NCI-H1048 (cell line): ENCODE measurements around the gene ASTN2.
"Not testable (repeated sequence)": the region's sequence is repeated elsewhere in the genome, so short reads cannot be mapped to it uniquely, and the experiment has no call there.

Source experiments
- DNase-seq: peaks from one replicate; lab custom pipeline; 2025; lab: John Stamatoyannopoulos, UW

Gene ASTN2

DNA sequence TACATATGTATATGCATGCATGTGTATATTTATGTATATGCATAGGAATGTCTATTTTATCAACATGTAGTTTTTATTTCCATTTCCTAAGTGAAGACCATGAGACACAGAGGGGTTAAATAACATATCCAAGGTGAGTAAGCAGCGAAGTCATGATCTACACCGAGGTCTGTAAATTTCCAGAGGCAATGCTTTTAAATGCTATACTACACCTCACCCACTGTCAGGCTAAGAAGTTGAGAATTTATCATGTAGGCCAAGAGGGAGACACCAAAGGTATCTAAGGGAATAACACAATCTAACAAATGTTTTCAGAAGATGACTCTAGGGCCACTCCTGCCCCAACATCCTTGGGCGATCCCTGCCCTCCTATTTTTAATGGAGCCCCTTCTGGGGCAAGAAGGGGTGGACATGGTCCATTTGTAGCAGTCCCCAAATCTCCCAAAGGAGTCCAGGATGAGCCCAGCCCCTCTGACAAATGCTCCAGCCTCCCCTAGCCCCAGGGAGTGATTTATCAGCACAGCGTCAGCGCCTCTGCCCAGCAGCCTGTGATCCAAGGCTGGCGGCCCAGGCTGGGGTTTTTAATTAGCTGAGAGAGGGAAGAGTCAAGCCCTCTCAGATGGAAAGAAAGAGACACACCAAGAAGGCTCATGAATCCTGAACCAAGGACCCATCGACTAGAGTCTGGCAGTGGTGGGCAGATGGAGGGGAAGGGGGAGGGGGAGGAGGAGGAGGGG lies 339.9 kb downstream of the ASTN2 start:
- DNase-seq, result no peak

DNA sequence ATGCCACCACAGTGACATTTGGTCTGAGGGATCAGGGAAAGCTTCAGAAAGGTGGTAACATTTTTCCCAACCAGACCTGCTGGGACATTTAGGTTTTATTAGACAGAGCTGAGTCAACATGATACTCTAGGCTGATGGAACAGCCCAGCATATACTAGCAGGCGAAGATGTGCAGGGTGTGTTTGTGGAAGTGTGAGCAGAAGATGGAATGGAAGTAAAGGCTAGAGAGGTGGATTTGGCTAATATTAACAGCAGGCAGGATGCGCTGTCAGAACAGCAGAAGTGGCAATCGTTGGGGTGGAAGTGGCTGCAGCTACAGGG lies 340.6 kb downstream of the ASTN2 start:
- no peak for DNase-seq

DNA sequence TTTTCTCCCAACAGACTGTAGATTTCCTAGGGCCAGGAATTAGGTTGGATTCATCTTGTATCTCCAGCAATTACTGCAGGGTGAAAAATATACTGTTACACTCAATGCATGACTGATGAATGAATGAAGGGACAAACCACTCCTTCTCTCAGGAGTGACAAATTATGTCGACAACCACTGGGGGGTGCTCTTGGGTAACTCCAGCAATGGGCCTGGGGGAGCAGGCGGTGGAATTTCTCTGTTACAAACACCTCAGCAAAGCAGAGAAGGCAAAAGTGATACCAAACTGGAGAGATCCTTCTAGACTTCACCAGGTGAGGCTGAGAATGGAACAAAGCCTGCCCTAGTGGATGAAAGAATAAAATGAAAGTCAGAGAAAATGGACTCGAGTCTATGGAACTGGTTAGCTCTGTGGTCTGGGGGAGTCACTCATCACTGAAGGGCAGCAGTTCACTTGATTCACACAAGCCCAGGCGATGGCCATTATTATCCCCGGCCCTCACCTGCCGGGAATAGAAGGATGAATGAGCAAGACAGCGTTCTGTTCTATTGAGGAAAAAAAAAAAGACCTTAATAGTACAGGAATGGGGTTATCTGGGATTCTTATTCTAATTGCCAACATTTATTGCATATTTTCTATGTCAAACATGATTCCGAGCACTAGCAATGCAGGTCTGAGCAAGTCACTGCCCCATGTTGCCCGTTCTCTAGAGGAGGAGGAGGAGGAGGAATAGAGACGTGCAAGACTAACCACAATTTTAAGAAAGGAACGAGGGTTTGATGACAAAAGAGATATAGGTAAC lies 341.1 kb downstream of the ASTN2 start:
- DNase-seq, result no peak

DNA sequence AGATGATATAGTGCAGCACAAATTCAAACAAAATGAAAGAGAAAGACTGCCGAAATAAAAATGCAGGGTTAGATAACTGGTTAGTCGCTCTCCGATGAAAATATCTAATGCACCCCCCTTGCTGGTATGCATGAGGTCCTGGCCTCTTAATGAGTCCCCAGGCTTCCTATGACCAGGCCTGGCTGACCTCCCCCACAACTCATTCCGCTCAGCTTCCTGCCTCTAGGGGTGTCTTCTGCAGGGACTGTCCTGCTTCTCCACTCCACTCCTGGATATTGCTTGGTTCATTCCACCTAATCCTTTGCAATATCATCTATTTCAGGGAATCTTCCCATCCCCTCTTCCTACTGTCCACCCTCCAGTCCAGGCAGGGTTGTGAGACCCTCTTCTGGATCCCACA lies 341.8 kb downstream of the ASTN2 start:
- DNase-seq, result no peak

DNA sequence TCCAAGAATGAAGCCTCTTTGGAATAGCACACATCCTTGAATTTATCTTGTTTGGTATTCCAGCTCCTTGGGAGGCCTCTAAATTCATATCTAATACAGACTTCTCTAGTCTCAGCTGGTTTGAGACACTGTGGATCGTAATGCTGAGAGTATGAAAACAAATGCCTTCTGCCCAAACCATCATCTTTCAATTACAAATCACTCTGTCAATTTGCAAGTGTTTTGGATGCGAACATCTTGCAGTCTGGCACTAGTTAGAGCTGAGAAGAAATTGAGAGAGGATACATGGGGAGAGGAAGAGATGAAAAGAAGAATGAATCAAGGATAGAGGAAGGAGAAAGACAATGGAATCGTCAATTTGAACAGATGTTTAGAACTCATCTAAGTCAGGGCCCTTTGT lies 342.6 kb downstream of the ASTN2 start:
- DNase-seq, result no peak

DNA sequence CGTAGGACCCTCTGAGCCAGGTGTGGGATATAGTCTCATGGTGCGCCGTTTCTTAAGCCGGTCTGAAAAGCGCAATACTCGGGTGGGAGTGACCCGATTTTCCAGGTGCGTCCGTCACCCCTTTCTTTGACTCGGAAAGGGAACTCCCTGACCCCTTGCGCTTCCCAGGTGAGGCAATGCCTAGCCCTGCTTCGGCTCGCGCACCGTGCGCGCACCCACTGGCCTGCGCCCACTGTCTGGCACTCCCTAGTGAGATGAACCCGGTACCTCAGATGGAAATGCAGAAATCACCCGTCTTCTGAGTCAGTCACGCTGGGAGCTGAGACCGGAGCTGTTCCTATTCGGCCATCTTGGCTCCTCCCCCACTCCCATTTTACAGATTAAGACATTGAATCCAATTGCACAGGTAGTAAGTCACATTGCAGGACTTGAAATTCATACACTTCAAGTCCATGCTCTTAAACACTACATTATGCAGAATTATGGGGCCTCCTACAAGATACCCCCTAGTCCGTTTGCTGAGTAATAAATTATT lies 343.1 kb downstream of the ASTN2 start:
- DNase-seq, result not testable (repeated sequence)

DNA sequence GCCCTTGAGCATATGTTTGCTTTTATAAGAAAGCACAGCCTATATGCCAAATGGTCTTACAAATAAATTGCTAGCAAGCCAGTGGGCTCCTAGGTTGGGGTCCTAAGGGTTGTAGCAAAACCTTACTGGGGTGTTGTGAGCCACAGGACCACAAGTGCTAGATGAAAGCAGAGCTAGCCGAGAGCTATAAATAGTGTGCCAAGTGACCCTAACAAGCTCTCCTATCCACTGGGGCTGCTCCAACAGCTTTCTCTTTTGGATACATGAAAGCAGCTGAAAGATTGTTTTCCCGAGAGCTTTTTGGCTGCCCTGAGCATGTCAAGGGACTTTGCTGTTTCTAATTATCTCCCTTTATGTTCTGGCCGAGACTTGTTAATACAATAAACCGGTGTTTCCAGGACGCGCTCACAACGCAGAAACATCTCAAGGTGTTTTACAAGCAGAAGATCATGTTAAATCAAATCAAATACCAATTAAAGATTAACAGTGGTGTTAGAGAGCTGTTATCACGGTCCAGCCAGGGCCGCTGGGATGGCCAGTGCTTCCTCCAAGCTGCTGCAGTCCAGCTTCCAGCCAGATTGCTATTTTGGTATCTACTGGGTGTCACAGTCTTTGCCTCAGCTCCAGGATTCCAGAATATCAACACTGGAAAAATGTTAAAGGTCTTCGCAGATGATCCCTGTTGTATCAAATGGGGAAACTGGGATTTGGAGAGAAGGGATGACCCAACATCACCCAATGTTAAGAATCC lies 351.0 kb downstream of the ASTN2 start:
- no peak for DNase-seq

DNA sequence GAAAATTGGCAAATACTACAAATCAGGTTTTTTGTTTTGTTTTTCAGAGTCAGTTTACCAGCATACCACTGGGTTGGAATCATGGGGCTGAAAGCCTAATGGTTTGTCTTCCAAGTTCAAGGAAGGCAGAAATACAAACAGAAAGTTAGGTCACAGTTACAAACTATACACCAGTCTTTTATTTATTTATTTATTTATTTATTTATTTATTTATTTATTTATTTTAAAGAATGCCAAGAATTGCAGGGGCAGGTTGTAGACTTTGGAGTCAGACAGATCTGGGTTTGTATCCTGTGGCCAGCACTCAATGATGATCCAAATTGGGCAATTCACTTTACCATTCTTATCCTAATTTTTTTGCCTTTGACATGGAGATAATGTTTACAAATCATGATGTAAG lies 353.9 kb downstream of the ASTN2 start:
- DNase-seq, result no peak

DNA sequence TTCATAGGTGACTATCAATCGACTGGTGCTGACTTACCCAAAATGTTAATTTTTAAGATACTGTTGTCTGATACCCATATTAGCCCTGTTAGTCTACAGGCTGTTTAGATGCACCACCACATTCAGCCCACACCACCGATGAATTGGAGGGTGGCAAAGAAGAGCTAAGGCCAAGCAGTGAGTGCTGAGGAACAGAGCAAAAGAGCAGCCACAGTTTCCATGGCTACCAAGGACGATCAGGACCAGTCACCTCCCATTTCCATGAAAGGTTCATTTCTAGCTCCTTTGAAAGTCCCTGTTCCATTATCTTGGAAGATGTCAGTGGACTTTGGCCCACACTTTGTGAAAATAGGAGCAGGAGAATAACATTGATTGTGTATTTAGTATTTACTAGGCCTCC lies 364.9 kb downstream of the ASTN2 start:
- DNase-seq, result no peak

DNA sequence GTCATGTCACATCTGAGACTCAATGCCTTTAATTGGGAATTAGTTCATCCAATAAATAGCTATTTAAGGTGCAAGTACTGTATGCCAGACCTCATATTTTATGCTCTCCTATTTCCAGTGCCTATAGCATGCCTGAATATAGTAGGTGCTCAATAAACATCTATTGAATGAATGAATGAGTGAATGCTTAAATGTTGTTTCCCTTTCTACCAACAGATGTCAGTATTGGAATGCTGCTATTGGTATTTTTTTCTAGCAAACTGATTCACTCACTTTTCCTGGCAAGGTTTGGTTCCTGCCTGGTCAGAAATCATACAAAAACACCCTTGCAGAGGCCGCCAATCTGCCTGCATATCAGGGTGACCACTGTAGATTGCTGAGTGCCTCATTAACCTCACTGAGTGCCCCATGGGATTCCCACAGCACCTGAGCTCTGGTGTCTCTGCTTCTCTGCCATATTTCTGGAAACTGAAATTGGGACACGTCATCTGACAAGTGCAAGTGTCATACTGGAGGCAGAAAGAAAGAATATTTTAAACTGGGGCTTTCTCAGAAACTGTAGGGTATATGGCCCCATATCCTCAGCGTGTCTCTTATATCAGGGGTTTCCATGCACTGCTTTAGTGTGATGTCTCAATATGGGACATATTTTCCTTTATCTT lies 368.1 kb downstream of the ASTN2 start:
- DNase-seq, result no peak

DNA sequence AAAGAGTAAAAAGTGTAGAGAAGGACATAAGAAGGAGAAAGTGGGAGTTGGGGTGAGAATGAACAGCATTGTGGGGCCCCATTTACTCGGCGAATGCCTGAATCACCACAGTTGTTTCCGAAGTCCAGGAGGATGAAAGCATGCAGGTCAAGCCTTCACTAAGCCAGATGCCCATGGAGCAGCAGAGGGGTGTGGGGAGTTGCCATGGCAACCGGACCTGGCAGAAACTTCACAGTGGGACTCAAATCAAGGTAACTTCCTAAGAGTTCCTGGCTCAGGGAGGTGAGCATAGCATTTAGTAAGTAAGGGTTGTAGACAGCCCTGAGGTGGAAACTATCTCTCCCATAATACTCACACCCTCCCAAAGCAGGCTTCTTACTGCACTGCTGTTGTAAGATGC lies 370.6 kb downstream of the ASTN2 start:
- no peak for DNase-seq

DNA sequence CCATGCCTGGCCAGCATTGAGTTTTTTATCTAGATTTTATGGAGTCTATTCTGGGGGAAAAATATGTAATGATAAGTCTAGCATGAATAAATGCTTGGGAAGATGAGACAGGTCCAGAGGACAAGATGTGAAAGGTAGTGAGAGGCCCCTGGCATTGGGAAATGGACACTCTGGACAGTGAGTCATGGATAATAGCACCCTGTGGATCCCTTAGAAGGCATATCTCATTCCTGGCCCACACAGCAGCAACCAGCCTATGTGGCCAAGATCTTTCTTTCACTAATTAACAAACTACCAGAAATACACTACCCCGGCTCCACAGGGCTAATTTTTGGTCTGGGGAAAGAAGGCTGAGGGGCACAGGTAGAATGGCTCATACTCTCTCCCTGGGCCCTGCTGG lies 371.7 kb downstream of the ASTN2 start:
- DNase-seq, result no peak

DNA sequence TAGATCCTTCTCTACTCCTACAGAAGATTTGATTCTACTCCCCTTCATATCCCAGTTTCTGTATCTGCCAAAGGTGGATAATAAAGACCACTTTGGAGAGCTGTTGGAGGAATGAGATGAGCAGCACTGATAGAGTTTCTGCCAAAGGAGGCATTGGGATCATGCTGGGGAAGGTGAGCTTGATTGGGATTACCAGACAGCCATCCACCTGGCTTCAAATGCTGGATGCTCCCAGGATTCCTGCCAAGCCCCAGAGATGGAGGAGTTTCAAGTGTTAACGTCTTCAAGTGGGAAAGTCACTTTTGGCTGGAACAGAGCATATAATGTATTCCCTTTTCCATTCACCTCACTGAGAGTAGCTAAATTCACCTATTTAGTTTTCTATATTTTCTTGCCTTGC lies 379.3 kb downstream of the ASTN2 start:
- DNase-seq, result no peak

DNA sequence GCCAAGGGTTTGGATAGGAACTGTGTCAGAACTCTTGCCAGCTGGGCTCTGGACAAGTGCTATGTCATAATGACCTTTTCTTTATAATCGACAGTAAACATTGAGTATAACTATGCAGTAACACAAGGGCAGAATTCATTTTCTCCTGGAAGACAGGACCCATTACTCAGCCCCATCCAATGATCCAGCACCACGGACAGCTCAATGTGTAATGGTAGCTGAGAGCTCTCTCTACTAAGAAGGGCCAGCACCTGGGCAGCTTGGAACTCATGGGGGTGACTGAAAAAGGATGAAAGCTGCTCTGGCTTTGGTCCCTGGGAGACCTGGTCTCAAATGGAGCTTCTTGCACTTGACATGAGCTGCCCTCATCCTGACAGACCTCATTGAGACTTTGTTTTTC lies 380.0 kb downstream of the ASTN2 start:
- peak; percentile 3 for DNase-seq

DNA sequence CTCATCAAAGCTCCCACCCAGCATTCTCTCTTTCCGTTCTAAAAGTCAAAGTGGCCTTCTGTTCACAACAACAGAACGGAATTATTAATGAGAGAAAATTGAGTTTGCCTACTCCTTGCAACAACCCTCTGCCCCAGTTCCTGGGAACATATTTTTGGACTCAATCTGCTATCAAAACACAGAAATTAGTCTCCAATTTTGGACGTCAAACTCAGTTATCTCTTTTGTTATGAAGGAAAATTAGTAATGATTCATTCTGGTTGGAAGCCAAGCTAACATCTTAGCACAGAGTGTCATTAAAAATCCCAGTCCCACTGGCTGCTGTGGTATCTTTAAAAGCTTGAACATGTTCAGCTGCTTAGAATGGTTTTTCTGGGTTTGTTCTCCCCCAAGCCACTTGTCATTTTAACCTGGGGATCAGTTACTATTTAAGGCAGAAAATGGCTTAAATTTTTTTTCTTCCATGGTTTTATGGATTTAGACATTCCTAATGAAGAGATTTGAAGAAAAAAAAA lies 384.5 kb downstream of the ASTN2 start:
- DNase-seq, result no peak

DNA sequence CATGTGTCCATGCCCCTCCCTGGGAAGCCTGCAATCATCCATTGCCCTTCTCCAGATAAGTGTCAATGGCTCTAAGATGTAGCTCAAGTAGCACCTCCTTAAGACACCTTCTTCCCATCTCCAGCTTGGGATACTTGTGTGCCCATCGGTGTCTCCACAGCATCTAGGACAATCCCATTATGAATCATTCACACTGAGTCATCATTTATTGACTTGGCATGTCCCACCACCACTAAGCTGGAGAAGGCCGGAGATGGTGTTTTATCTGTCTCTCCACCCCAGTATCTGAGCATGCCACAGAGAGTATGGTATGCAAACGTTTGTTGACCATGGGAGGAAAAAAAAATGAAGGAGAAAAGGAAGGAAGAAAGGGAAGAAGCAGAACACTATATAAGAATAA lies 385.5 kb downstream of the ASTN2 start:
- DNase-seq, result no peak

DNA sequence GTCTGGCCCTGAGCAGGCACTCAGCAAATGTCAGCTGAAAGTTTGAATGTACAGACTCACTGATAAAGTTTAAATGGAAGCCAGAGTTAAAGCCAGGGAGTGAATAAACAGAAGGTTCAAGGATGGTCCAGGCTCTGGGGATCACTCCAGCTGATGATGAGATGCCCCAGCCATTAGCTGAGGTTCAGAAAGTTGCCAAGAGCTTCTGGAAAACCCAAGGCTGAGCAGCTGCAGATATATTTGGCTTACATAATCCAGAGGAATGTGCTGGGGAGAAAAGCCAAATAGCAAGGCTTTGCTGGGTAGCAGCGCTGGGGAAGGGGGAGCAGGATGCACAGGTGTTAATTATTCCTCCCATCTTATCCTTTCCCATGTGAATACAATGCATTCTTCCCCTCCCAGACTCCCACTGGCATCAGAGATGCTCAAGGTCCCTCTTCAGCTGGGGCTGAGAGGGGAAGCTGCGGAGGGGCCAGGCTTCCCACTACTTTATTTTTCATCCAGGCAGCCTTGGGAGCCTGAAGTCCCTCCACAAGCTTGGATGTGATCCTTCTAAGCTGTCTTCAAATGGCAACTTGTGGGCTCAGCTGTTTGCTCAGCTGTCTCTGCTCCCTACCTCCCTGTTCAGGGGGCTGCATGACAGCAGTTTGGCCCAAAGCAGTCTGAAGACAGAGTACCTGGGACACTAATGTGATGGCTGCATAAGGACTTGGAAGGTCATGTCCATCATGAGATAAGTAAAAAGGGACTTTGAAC lies 386.6 kb downstream of the ASTN2 start:
- DNase-seq, result no peak

DNA sequence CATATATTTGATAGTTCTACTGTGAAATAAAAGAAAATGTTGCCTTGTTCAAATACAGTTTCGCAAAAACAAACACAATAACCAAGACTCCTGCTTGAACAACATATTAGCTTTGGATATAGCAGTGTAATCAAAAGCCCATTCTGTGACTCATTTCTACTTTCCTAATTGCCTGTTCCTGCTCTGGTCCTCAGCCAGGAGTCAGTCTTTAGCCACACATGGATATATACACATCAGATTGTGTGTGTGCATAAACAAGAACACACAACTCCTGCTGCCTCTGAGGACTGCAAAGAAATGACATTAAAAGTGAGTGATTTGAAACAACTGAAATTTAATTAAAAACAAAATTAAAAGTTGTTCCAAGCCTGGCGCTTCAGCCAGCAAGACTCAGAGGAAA lies 393.0 kb downstream of the ASTN2 start:
- no peak for DNase-seq

DNA sequence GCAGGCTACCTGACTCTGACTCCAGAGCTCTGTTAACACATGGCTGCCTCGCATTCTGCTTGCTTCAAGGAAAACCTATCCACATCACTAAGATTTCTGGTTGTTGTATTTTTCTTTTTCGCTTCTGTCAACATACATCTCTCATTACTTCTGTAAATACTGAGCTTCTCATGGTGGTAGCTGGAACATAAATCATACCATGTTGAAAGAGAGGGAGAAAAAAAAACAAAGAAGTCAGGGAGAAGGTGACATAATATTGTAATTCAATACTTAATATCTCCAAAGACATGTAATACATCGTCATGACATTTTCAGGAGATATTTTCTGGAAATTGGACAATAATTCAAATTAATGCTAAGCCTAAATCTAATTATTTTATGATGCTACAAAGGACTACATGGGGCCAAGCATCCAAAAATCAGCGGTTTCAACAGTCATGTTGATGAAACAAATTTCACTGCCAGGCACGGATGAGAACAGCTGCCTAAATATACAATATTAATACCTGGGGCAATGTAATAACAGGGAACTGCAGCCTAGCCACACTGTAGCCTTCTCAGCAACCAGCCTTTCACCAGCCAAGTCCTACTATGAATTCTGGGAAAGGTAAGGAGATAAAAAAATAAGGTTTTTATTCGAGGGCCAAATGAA lies 395.8 kb downstream of the ASTN2 start:
- no peak for DNase-seq

DNA sequence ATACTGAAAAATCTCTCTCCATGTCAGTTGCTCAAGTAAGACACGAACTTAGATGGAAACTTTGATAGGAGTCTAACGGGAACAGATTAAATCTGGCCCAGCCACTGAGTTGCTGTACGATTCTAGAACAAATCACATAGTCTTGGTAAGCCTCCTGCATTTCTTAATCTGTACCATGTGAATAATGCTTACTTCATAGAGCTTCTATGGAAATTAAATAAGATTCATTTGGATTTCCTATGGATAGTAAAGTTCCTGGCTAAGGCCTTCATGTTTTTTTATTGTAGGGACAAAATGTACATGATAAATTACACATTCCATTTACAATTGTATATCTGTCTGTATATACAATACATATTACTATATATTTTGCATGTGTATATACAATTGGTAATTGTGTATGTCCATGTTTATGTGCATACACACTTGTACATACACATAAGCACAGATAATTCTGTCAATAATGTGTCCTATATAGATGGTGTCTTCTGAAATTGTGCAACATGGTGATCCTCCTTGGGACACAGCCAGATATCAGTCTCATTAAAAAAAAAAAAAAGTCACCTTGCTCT lies 397.4 kb downstream of the ASTN2 start:
- DNase-seq, result no peak
